ENCODE data around the gene AUP1.
"Not testable (repeated sequence)": the region's sequence is repeated elsewhere in the genome, so short reads cannot be mapped to it uniquely, and the experiment has no call there.

AUP1 gene

GRCh38 chr2:74498500-74499266 lies 30.8 kb downstream of the AUP1 start:
- no peak for DNase-seq (ENCODE audit: low spot score)

GRCh38 chr2:74497777-74498499 lies 31.6 kb downstream of the AUP1 start:
- DNase-seq (ENCODE audit: low spot score), result no peak

- no peak for DNase-seq (ENCODE audit: low spot score)
Measured at GRCh38 chr2:74496997-74497776, 32.3 kb downstream of the AUP1 start.

GRCh38 chr2:74495440-74495839 lies 34.1 kb downstream of the AUP1 start:
- no peak for DNase-seq (ENCODE audit: low spot score)

- no peak for DNase-seq (ENCODE audit: low spot score)
Measured at GRCh38 chr2:74493546-74493945, 36.0 kb downstream of the AUP1 start.

GRCh38 chr2:74491648-74492544 lies 37.6 kb downstream of the AUP1 start:
- DNase-seq (ENCODE audit: low spot score), result no peak

- no peak for DNase-seq (ENCODE audit: low spot score)
Measured at GRCh38 chr2:74489906-74490305, 39.6 kb downstream of the AUP1 start.

- DNase-seq (ENCODE audit: low spot score), result no peak
Measured at GRCh38 chr2:74488643-74489481, 40.6 kb downstream of the AUP1 start.

GRCh38 chr2:74486141-74486540 lies 43.4 kb downstream of the AUP1 start:
- DNase-seq (ENCODE audit: low spot score), result no peak

- not testable (repeated sequence) for DNase-seq (ENCODE audit: low spot score)
Measured at GRCh38 chr2:74483675-74484164, 45.8 kb downstream of the AUP1 start.

GRCh38 chr2:74482801-74483674 lies 46.5 kb downstream of the AUP1 start, which contains the start of the genes CCDC142 and TTC31:
Gene CCDC142, minus strand, starts transcription at chr2:74482998. Its CDS starts 161 bp downstream, at chr2:74482837.
Gene TTC31, plus strand, starts transcription at chr2:74483081. Its CDS starts 15 bp downstream, at chr2:74483096.
- no peak for DNase-seq (ENCODE audit: low spot score)

- DNase-seq (ENCODE audit: low spot score), result no peak
Measured at GRCh38 chr2:74481961-74482800, 47.3 kb downstream of the AUP1 start.

GRCh38 chr2:74481431-74481830 lies 48.1 kb downstream of the AUP1 start:
- no peak for DNase-seq (ENCODE audit: low spot score)

All from HuH-7.5 (cell line).